Measurements from ENCODE around the gene SNX21.

DNA sequence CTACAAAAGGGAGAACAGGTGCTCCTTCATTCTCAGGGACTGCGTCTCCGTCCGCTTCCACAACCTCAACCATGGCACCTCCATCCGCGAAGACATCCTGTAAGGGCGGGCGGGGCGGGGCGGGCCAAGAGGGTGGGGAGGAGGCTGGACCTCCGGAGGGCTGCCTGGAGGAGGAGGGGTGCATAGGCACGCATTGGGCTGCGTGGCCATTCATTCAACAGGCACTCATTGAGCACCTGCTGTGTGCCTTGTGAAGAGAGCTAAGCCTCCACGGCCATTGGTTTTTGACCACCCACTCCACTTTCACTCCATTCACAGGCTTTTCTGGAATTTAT, 24.2 kb downstream of the SNX21 start:
- no peak for TF ChIP-seq EZH2phosphoT487 (IDR thresholded peaks at IDR 0.05; ENCODE audit: borderline replicate concordance, low read length)
- TF ChIP-seq, protein P1, sequence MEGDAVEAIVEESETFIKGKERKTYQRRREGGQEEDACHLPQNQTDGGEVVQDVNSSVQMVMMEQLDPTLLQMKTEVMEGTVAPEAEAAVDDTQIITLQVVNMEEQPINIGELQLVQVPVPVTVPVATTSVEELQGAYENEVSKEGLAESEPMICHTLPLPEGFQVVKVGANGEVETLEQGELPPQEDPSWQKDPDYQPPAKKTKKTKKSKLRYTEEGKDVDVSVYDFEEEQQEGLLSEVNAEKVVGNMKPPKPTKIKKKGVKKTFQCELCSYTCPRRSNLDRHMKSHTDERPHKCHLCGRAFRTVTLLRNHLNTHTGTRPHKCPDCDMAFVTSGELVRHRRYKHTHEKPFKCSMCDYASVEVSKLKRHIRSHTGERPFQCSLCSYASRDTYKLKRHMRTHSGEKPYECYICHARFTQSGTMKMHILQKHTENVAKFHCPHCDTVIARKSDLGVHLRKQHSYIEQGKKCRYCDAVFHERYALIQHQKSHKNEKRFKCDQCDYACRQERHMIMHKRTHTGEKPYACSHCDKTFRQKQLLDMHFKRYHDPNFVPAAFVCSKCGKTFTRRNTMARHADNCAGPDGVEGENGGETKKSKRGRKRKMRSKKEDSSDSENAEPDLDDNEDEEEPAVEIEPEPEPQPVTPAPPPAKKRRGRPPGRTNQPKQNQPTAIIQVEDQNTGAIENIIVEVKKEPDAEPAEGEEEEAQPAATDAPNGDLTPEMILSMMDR (IDR thresholded peaks at IDR 0.05; ENCODE audit: low read depth, low read length, poor library complexity, severe bottlenecking): no peak
